Endothelial cell of umbilical vein (primary cell): Measurements from ENCODE around the gene ZMIZ1. TPM values are rescaled to one million over a fixed set of nuclear protein-coding genes. Genes with fewer than 3 reads are reported as not detected.

Source experiments
- BruUV-seq: library from RNA; stranded (reverse); fragments of 400-500 nt; replicated peaks from 2 replicates; lab custom pipeline; 2021; lab: Mats Ljungman, UMichigan
- CTCF ChIA-PET: fragments of 300-600, 350-600 bp; sonication (Branson Sonifier 250); formaldehyde crosslinking; loops from one replicate; lab custom pipeline; 2021; ENCODE audit warnings: antibody characterized with exemption, inconsistent platforms; lab: Charles Lee
- POLR2A ChIA-PET: fragments of 300-600, 350-600 bp; sonication (Branson Sonifier 250); formaldehyde crosslinking; loops from one replicate; lab custom pipeline; 2021; ENCODE audit warnings: antibody characterized with exemption, inconsistent platforms; lab: Charles Lee
- DNase-seq: peaks from one replicate; pipeline ENCODE4 v3.0.0-alpha.2; 2011; ENCODE audit warnings: low read depth, low spot score
- FAIRE-seq: peaks from 2 replicates; lab custom pipeline; 2011; peaks lifted over from hg19 to GRCh38; lab: Jason Lieb, UNC
- H2AFZ ChIP-seq: 2 replicates; pipeline ENCODE4 v1.6.0; 2012; ENCODE audit warnings: low read depth, low read length, control low read depth, inconsistent platforms
- H3K27ac ChIP-seq: 2 replicates; pipeline ENCODE4 v1.5.1; 2011; ENCODE audit warnings: low read depth, mild to moderate bottlenecking, control low read depth, low read length, moderate library complexity; ENCODE audit not compliant: insufficient read depth
- H3K27me3 ChIP-seq, 2 experiments: 2 replicates each; pipeline versions ENCODE4 v1.6.0 to v1.6.1; 2011; ENCODE audit warnings: low read length in 2 of 2, mixed read lengths in 1 of 2; ENCODE audit not compliant: control insufficient read depth in 2 of 2, insufficient read depth in 2 of 2
- H3K36me3 ChIP-seq, 2 experiments: 2 replicates in 1 of 2; 3 replicates in 1 of 2; pipeline ENCODE4 v1.5.1; 2011; ENCODE audit warnings: low read length in 2 of 2, mild to moderate bottlenecking in 1 of 2, moderate library complexity in 1 of 2; ENCODE audit not compliant: control insufficient read depth in 2 of 2, insufficient read depth in 2 of 2; ENCODE audit errors: extremely low read depth in 1 of 2
- H3K4me1 ChIP-seq: 3 replicates; pipeline ENCODE4 v1.5.1; 2011; ENCODE audit warnings: mild to moderate bottlenecking, low read length; ENCODE audit not compliant: control insufficient read depth, insufficient read depth; ENCODE audit errors: extremely low read depth
- H3K4me2 ChIP-seq: 2 replicates; pipeline ENCODE4 v1.6.1; 2011; ENCODE audit warnings: low read length, control low read depth, mixed read lengths; ENCODE audit not compliant: insufficient read depth
- H3K4me3 ChIP-seq, 3 experiments: fragments of 200-600 bp in 1 of 3; sonication (generic), shearing (Covaris generic) in 1 of 3; replicated peaks in 1 of 3; 2 replicates each; pipeline ENCODE4 v1.5.1; 2011 to 2016; ENCODE audit warnings: control low read depth in 3 of 3, low read length in 3 of 3, mild to moderate bottlenecking in 2 of 3, inconsistent platforms in 1 of 3, low read depth in 1 of 3, moderate library complexity in 1 of 3; ENCODE audit not compliant: insufficient read depth in 1 of 3
- H3K79me2 ChIP-seq: 2 replicates; pipeline ENCODE4 v1.6.0; 2012; ENCODE audit warnings: low read length, inconsistent platforms; ENCODE audit not compliant: control insufficient read depth, insufficient read depth
- H3K9ac ChIP-seq: replicated peaks from 2 replicates; pipeline ENCODE3; 2011; ENCODE audit warnings: low read length, control low read depth; ENCODE audit not compliant: insufficient read depth; ENCODE audit errors: extremely low read depth
- H3K9me1 ChIP-seq: replicated peaks from 3 replicates; pipeline ENCODE4 v1.6.0; 2011; ENCODE audit warnings: mild to moderate bottlenecking, low read length; ENCODE audit not compliant: control insufficient read depth, insufficient read depth; ENCODE audit errors: extremely low read depth
- H3K9me3 ChIP-seq: replicated peaks from 2 replicates; pipeline ENCODE4 v1.5.1; 2012; ENCODE audit warnings: low read length, inconsistent platforms; ENCODE audit not compliant: control insufficient read depth, insufficient read depth
- H4K20me1 ChIP-seq: replicated peaks from 2 replicates; pipeline ENCODE3; 2011; ENCODE audit warnings: mild to moderate bottlenecking, low read length; ENCODE audit not compliant: control insufficient read depth, insufficient read depth; ENCODE audit errors: extremely low read depth
- CTCF ChIP-seq, 2 donors: IDR thresholded peaks; 1 replicate in 1 of 2; 2 replicates in 1 of 2; pipeline ENCODE4 v1.5.1; 2011; ENCODE audit warnings: low read length in 2 of 2, mild to moderate bottlenecking in 2 of 2, moderate library complexity in 2 of 2, control low read depth in 1 of 2, inconsistent platforms in 1 of 2, low read depth in 1 of 2; ENCODE audit not compliant: insufficient read depth in 1 of 2; ENCODE audit errors: extremely low read depth in 1 of 2
- EZH2 ChIP-seq: IDR thresholded peaks from 2 replicates; pipeline ENCODE4 v1.6.1; 2012; ENCODE audit warnings: borderline replicate concordance, low read depth, mild to moderate bottlenecking, moderate library complexity, low read length, inconsistent platforms; ENCODE audit not compliant: severe bottlenecking
- FOS ChIP-seq: IDR thresholded peaks from 2 replicates; pipeline ENCODE4 v1.6.1; 2011; ENCODE audit warnings: mild to moderate bottlenecking, low read length, moderate library complexity, borderline replicate concordance; ENCODE audit not compliant: insufficient read depth
- GATA2 ChIP-seq: IDR thresholded peaks from 2 replicates; pipeline ENCODE4 v1.7.0; 2011; ENCODE audit warnings: low read depth, mild to moderate bottlenecking, moderate library complexity, mixed read lengths, low read length; ENCODE audit not compliant: insufficient read length, insufficient read depth
- JUN ChIP-seq: IDR thresholded peaks from 2 replicates; pipeline ENCODE4 v1.6.1; 2011; ENCODE audit warnings: borderline replicate concordance, low read depth; ENCODE audit not compliant: insufficient read length, insufficient read depth
- MYC ChIP-seq: IDR thresholded peaks from one replicate; pipeline ENCODE4 v1.6.1; 2011; ENCODE audit warnings: mild to moderate bottlenecking, low read depth, low read length
- POLR2A ChIP-seq: IDR thresholded peaks from 2 replicates; pipeline ENCODE4 v1.6.1; 2012; ENCODE audit warnings: low read depth, mild to moderate bottlenecking, control low read depth, low read length
- dilution Hi-C: fragments of 300-500 bp; cut with MboI; formaldehyde crosslinking; loops from one replicate; pipeline ENCODE4 v1.15.0; 2019; ENCODE audit warnings: low sequenced_read_pairs; ENCODE audit not compliant: extremely low pct_ligation_motif_present
- intact Hi-C: fragments of 100-400 bp; cut with micrococcal nuclease; formaldehyde crosslinking; loops from one replicate; pipeline ENCODE4 v1.10.0; 2022
- polyA plus RNA-seq, 4 experiments: library from polyadenylated mRNA; depleted of rRNA in 3 of 4; stranded (reverse) in 3 of 4; unstranded in 1 of 4; fragments of >200 nt; gene quantifications; 2 replicates each; pipeline versions ENCODE4 v1.2.1 to v1.2.3, GENCODE V29; 2011 to 2012; ENCODE audit warnings: missing spikeins in 1 of 4
- total RNA-seq: library from RNA; stranded (reverse); gene quantifications from 2 replicates; pipeline ENCODE4 v1.2.3, GENCODE V29; 2021

Gene ZMIZ1
- total and polyA plus RNA-seq, 2 donors (not counting 3 experiments of a cell fraction or from before 2014, with no cell fraction given), result 12.5 to 46.7 TPM

DNA sequence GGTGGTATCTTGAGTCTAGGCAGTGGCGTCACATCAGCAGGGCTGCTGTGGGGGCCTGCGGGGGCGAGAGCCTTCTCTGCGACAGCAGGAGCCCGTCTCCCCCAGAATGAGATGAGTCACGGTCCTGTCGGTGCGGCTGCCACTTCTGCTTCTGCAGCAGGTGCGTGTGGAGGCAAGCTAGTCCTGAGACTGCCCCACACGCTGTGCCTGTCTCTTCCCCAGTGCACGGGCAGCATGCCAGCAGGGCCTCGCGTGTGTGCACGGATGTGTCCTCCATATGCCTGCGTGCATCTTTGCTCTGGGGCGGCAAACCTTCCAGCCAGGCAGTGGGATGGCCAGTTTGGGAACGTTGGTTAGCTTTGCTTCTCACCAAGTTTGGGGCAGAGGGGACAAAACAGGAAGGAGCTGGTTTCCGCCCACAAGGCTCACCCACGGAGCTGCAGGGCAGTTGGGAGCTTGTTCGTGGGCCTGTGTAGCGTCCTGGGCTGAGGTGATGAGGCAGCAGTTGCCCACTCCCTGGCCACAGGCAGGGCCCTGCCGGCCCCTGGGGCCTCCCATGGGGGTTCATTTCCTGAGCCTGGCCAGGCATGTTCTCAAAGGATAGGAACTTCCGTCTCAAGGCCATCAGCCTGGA, 217.7 kb downstream of the ZMIZ1 start:
- H3K4me2 ChIP-seq, result no peak overlapping the region
- H3K4me1 ChIP-seq, result peaks cover 17% of the 10 kb centered on the region
- no peaks in the 10 kb centered on the region for H3K9me1 ChIP-seq
- no peaks in the 10 kb centered on the region for H4K20me1 ChIP-seq
- TF ChIP-seq JUN (no peak), FOS (no peak), EZH2 (no peak), MYC (no peak), POLR2A (no peak), CTCF (IDR thresholded peaks at IDR 0.05; ENCODE audit: extremely low read depth in 1 of 2, insufficient read depth in 1 of 2, low read depth in 1 of 2, low read length in 2 of 2) (no peak), GATA2 (no peak)
- FAIRE-seq (peak; percentile 49), DNase-seq (peak; percentile 76)
- H3K9ac ChIP-seq, result peak overlapping the region; percentile 14
- H3K27ac ChIP-seq, result peak overlapping the region; percentile 56
- ChIA-PET CTCF (interaction anchor here (1.0 kb wide), 1 partner anchor 44 kb away, joined by 3 read pairs; no protein-coding TSS in a partner anchor), POLR2A (no interaction called here)
- dilution Hi-C loops (no loop called here), intact Hi-C loops (loop anchor here (1.0 kb wide), 3 partner anchors 20 to 43 kb away; no protein-coding TSS in a partner anchor)
- H2AFZ ChIP-seq, result no peak overlapping the region
- H3K4me3 ChIP-seq, result no peak overlapping the region
- no peaks in the 10 kb centered on the region for H3K9me3 ChIP-seq
- H3K79me2 ChIP-seq, result no peaks in the 10 kb centered on the region
- peaks cover 0 to 12% of the 10 kb centered on the region in 2 experiments for H3K36me3 ChIP-seq
- BruUV-seq, result no TSS peak
- no peaks in the 10 kb centered on the region for H3K27me3 ChIP-seq
